CD8-positive, alpha-beta memory T cell (primary cell): ENCODE data around the gene NANOS1. TPM values are rescaled to one million over a fixed set of nuclear protein-coding genes. Genes with fewer than 3 reads are reported as not detected.

Experiments
- CTCF ChIA-PET: fragments of 350-600 bp; sonication (Branson Sonifier 250); formaldehyde crosslinking; loops from one replicate; lab custom pipeline; 2021; ENCODE audit warnings: antibody characterized with exemption; lab: Charles Lee
- POLR2A ChIA-PET: fragments of 350-600 bp; sonication (Branson Sonifier 250); formaldehyde crosslinking; loops from one replicate; lab custom pipeline; 2021; ENCODE audit warnings: antibody characterized with exemption; lab: Charles Lee
- DNase-seq, 5 donors: peaks; one replicate each; pipeline versions ENCODE4 v3.0.0 to v3.0.0-alpha.2; 2020 to 2022; ENCODE audit warnings: mixed read lengths in 1 of 5
- H3K27ac ChIP-seq: one replicate; pipeline ENCODE4 v1.7.0; 2013; ENCODE audit warnings: low read depth, mild to moderate bottlenecking, low read length, moderate library complexity
- H3K27me3 ChIP-seq: 2 replicates; pipeline ENCODE4 v1.7.0; 2013; ENCODE audit warnings: low read length, mild to moderate bottlenecking; ENCODE audit not compliant: insufficient read depth, poor library complexity, severe bottlenecking
- H3K36me3 ChIP-seq: 2 replicates; pipeline ENCODE4 v1.7.0; 2013; ENCODE audit warnings: mild to moderate bottlenecking, low read length, moderate library complexity; ENCODE audit not compliant: insufficient read depth
- H3K4me1 ChIP-seq: 2 replicates; pipeline ENCODE4 v1.7.0; 2013; ENCODE audit warnings: mild to moderate bottlenecking, low read length, moderate library complexity; ENCODE audit not compliant: insufficient read depth
- H3K4me3 ChIP-seq: 2 replicates; pipeline ENCODE4 v1.7.0; 2013; ENCODE audit warnings: mild to moderate bottlenecking, low read length
- H3K9me3 ChIP-seq: 2 replicates; pipeline ENCODE4 v1.7.0; 2013; ENCODE audit warnings: mild to moderate bottlenecking, low read length
- H3K27ac Mint-ChIP-seq, 8 donors: one replicate each; pipeline ENCODE4 v1.8.0; 2020 to 2021; ENCODE audit warnings: mixed read lengths in 8 of 8, mild to moderate bottlenecking in 6 of 8, inconsistent platforms in 3 of 8, moderate library complexity in 3 of 8
- H3K27me3 Mint-ChIP-seq, 2 donors: one replicate each; pipeline ENCODE4 v1.8.0; 2020 to 2021; ENCODE audit warnings: mixed read lengths in 2 of 2, mild to moderate bottlenecking in 1 of 2, moderate library complexity in 1 of 2
- H3K36me3 Mint-ChIP-seq, 3 donors: one replicate each; pipeline ENCODE4 v1.8.0; 2020 to 2021; ENCODE audit warnings: mixed read lengths in 3 of 3, inconsistent platforms in 1 of 3, mild to moderate bottlenecking in 1 of 3
- H3K4me1 Mint-ChIP-seq, 3 donors: one replicate each; pipeline ENCODE4 v1.8.0; 2020 to 2021; ENCODE audit warnings: mixed read lengths in 3 of 3, inconsistent platforms in 1 of 3, mild to moderate bottlenecking in 1 of 3
- H3K4me3 Mint-ChIP-seq, 7 donors: one replicate each; pipeline ENCODE4 v1.8.0; 2020 to 2021; ENCODE audit warnings: mixed read lengths in 7 of 7, mild to moderate bottlenecking in 6 of 7, moderate library complexity in 4 of 7, inconsistent platforms in 2 of 7
- H3K9me3 Mint-ChIP-seq, 5 donors: one replicate each; pipeline ENCODE4 v1.8.0; 2020 to 2022; ENCODE audit warnings: mixed read lengths in 5 of 5, mild to moderate bottlenecking in 3 of 5, moderate library complexity in 2 of 5, inconsistent platforms in 1 of 5
- polyA plus RNA-seq: library from polyadenylated mRNA; unstranded; fragments of 300-500 nt; fragmentation: Illumina TruSeq; gene quantifications from one replicate; pipeline ENCODE4 v1.2.3, GENCODE V29; 2021
- total RNA-seq, 2 experiments: library from RNA; stranded (reverse); gene quantifications; one replicate each; pipeline ENCODE4 v1.2.3, GENCODE V29; 2021

NANOS1 gene
- total and polyA plus RNA-seq, 3 experiments from 2014 or later: 0.07 to 0.61 (median 0.22) TPM

- ChIA-PET POLR2A (no interaction called here), CTCF (interaction anchor here (1.0 kb wide), 1 partner anchor 10 kb away, joined by 3 read pairs; no protein-coding TSS in a partner anchor)
- Histone ChIP-seq H3K4me3 (no peak overlapping the region), H3K36me3 (no peaks in the 10 kb centered on the region), H3K27ac (no peak overlapping the region), H3K27me3 (no peaks in the 10 kb centered on the region), H3K4me1 (no peaks in the 10 kb centered on the region), H3K9me3 (no peaks in the 10 kb centered on the region)
- no peak overlapping the region for H3K4me3 Mint-ChIP-seq
- H3K36me3 Mint-ChIP-seq: no peaks in the 10 kb centered on the region
- peaks cover 0 to 3% (median 0%) of the 10 kb centered on the region in 5 donors for H3K9me3 Mint-ChIP-seq
- DNase-seq: no peak
- H3K27ac Mint-ChIP-seq: peak overlapping the region in 1 of 8 donors; percentile 19
- peaks cover 0 to 2% (median 0%) of the 10 kb centered on the region in 3 donors for H3K4me1 Mint-ChIP-seq
- H3K27me3 Mint-ChIP-seq: peaks cover 27 to 46% of the 10 kb centered on the region in 2 donors
Observed at GRCh38 chr10:119001717-119002500, 27.6 kb upstream of the NANOS1 start.

GRCh38 chr10:119003572-119004289, 25.8 kb upstream of the NANOS1 start:
- Mint-ChIP-seq H3K36me3 (peaks cover 0 to 1% (median under 1%) of the 10 kb centered on the region in 3 donors), H3K9me3 (peaks cover 0 to 3% (median 0%) of the 10 kb centered on the region in 5 donors), H3K27ac (no peak overlapping the region), H3K4me3 (no peak overlapping the region), H3K27me3 (peaks cover 30 to 38% of the 10 kb centered on the region in 2 donors), H3K4me1 (peaks cover 0 to 2% (median 0%) of the 10 kb centered on the region in 3 donors)
- no peaks in the 10 kb centered on the region for H3K9me3 ChIP-seq
- DNase-seq: no peak
- POLR2A ChIA-PET: no interaction called here
- H3K4me1 ChIP-seq: no peaks in the 10 kb centered on the region
- CTCF ChIA-PET: no interaction called here
- H3K27ac ChIP-seq: no peak overlapping the region
- H3K36me3 ChIP-seq: no peaks in the 10 kb centered on the region
- no peaks in the 10 kb centered on the region for H3K27me3 ChIP-seq
- no peak overlapping the region for H3K4me3 ChIP-seq

- Mint-ChIP-seq H3K4me3 (no peak overlapping the region), H3K36me3 (peaks cover 0 to 6% (median 4%) of the 10 kb centered on the region in 3 donors), H3K27ac (no peak overlapping the region), H3K4me1 (peaks cover 0 to 2% (median 0%) of the 10 kb centered on the region in 3 donors), H3K27me3 (peaks cover 32 to 34% of the 10 kb centered on the region in 2 donors), H3K9me3 (peaks cover 0 to 3% (median 0%) of the 10 kb centered on the region in 5 donors)
- Histone ChIP-seq H3K4me1 (no peaks in the 10 kb centered on the region), H3K27ac (no peak overlapping the region), H3K4me3 (no peak overlapping the region), H3K27me3 (no peaks in the 10 kb centered on the region), H3K9me3 (no peaks in the 10 kb centered on the region), H3K36me3 (no peaks in the 10 kb centered on the region)
- CTCF ChIA-PET: no interaction called here
- no peak for DNase-seq
- POLR2A ChIA-PET: no interaction called here
Observed at GRCh38 chr10:119005362-119006043, 24.0 kb upstream of the NANOS1 start.

- peaks cover 0 to 2% (median 0%) of the 10 kb centered on the region in 3 donors for H3K4me1 Mint-ChIP-seq
- no peak overlapping the region for H3K27ac Mint-ChIP-seq
- ChIA-PET POLR2A (no interaction called here), CTCF (interaction anchor here (0.9 kb wide), 1 partner anchor 17 kb away, joined by 3 read pairs; no protein-coding TSS in a partner anchor)
- H3K27me3 ChIP-seq: no peaks in the 10 kb centered on the region
- no peak overlapping the region for H3K4me3 Mint-ChIP-seq
- H3K9me3 ChIP-seq: no peaks in the 10 kb centered on the region
- no peaks in the 10 kb centered on the region for H3K9me3 Mint-ChIP-seq
- no peak for DNase-seq
- peaks cover 29 to 37% of the 10 kb centered on the region in 2 donors for H3K27me3 Mint-ChIP-seq
- peaks cover 0 to 6% (median 4%) of the 10 kb centered on the region in 3 donors for H3K36me3 Mint-ChIP-seq
- H3K36me3 ChIP-seq: no peaks in the 10 kb centered on the region
- no peak overlapping the region for H3K27ac ChIP-seq
- no peak overlapping the region for H3K4me3 ChIP-seq
- H3K4me1 ChIP-seq: no peaks in the 10 kb centered on the region
Observed at GRCh38 chr10:119006451-119007210, 22.9 kb upstream of the NANOS1 start.

GRCh38 chr10:119007211-119007574, 22.3 kb upstream of the NANOS1 start:
- POLR2A ChIA-PET: no interaction called here
- Histone ChIP-seq H3K4me1 (no peaks in the 10 kb centered on the region), H3K4me3 (no peak overlapping the region), H3K27ac (no peak overlapping the region), H3K27me3 (no peaks in the 10 kb centered on the region), H3K36me3 (no peaks in the 10 kb centered on the region), H3K9me3 (no peaks in the 10 kb centered on the region)
- H3K4me3 Mint-ChIP-seq: no peak overlapping the region
- peaks cover 26 to 31% of the 10 kb centered on the region in 2 donors for H3K27me3 Mint-ChIP-seq
- H3K9me3 Mint-ChIP-seq: no peaks in the 10 kb centered on the region
- H3K27ac Mint-ChIP-seq: no peak overlapping the region
- H3K36me3 Mint-ChIP-seq: peaks cover 0 to 6% (median 4%) of the 10 kb centered on the region in 3 donors
- DNase-seq: no peak
- CTCF ChIA-PET: interaction anchor here (0.9 kb wide), 1 partner anchor 16 kb away, joined by 3 read pairs; no protein-coding TSS in a partner anchor
- peaks cover 0 to 2% (median 0%) of the 10 kb centered on the region in 3 donors for H3K4me1 Mint-ChIP-seq

GRCh38 chr10:119020627-119020946, 8.9 kb upstream of the NANOS1 start:
- POLR2A ChIA-PET: no interaction called here

GRCh38 chr10:119022846-119023552, 6.5 kb upstream of the NANOS1 start:
- H3K36me3 ChIP-seq: no peaks in the 10 kb centered on the region
- H3K4me1 ChIP-seq: no peaks in the 10 kb centered on the region
- H3K36me3 Mint-ChIP-seq: no peaks in the 10 kb centered on the region
- H3K27ac ChIP-seq: no peak overlapping the region
- no peaks in the 10 kb centered on the region for H3K9me3 ChIP-seq
- peak overlapping the region in 1 of 8 donors; percentile 38 for H3K27ac Mint-ChIP-seq
- H3K4me1 Mint-ChIP-seq: peaks cover 0 to 2% (median 0%) of the 10 kb centered on the region in 3 donors
- no peak for DNase-seq
- POLR2A ChIA-PET: no interaction called here
- no peak overlapping the region for H3K4me3 Mint-ChIP-seq
- H3K27me3 ChIP-seq: no peaks in the 10 kb centered on the region
- CTCF ChIA-PET: interaction anchor here (1.5 kb wide), 1 partner anchor 16 kb away, joined by 3 read pairs; no protein-coding TSS in a partner anchor
- H3K27me3 Mint-ChIP-seq: peaks cover 2 to 3% of the 10 kb centered on the region in 2 donors
- no peaks in the 10 kb centered on the region for H3K9me3 Mint-ChIP-seq
- no peak overlapping the region for H3K4me3 ChIP-seq

More at GRCh38 chr10:119020627-119020946, 8.9 kb upstream of the NANOS1 start:
- no peaks in the 10 kb centered on the region for H3K9me3 Mint-ChIP-seq
- Histone ChIP-seq H3K4me1 (no peaks in the 10 kb centered on the region), H3K9me3 (no peaks in the 10 kb centered on the region), H3K27me3 (no peaks in the 10 kb centered on the region), H3K36me3 (no peaks in the 10 kb centered on the region), H3K27ac (no peak overlapping the region), H3K4me3 (no peak overlapping the region)
- DNase-seq: no peak
- H3K27ac Mint-ChIP-seq: peak overlapping the region in 1 of 8 donors; percentile 72
- no peak overlapping the region for H3K4me3 Mint-ChIP-seq
- H3K4me1 Mint-ChIP-seq: peaks cover 0 to 2% (median 0%) of the 10 kb centered on the region in 3 donors
- no peaks in the 10 kb centered on the region for H3K36me3 Mint-ChIP-seq
- peaks cover 3 to 6% of the 10 kb centered on the region in 2 donors for H3K27me3 Mint-ChIP-seq
- CTCF ChIA-PET: no interaction called here
